Ectodermal cell (in vitro differentiated cells): ENCODE results near the gene EXOSC10.
"Not testable (repeated sequence)": the region's sequence is repeated elsewhere in the genome, so short reads cannot be mapped to it uniquely, and the experiment has no call there.

ENCODE experiments used
- H3K27ac ChIP-seq: 2 replicates; pipeline ENCODE4 v1.7.0; 2013; ENCODE audit warnings: mild to moderate bottlenecking, low read depth, low read length; ENCODE audit not compliant: insufficient read depth, poor library complexity, severe bottlenecking
- H3K27me3 ChIP-seq: 2 replicates; pipeline ENCODE4 v1.7.0; 2013; ENCODE audit warnings: mild to moderate bottlenecking, low read length; ENCODE audit not compliant: insufficient read depth, control insufficient read depth, poor library complexity, severe bottlenecking
- H3K36me3 ChIP-seq: one replicate; pipeline ENCODE4 v1.7.0; 2013; ENCODE audit warnings: low read length; ENCODE audit not compliant: control insufficient read depth, insufficient read depth
- H3K4me1 ChIP-seq: one replicate; pipeline ENCODE4 v1.7.0; 2013; ENCODE audit warnings: low read length; ENCODE audit not compliant: control insufficient read depth, insufficient read depth
- H3K4me3 ChIP-seq: 2 replicates; pipeline ENCODE4 v1.7.0; 2013; ENCODE audit warnings: low read depth, low read length, control low read depth; ENCODE audit not compliant: insufficient read depth
- H3K9me3 ChIP-seq: 2 replicates; pipeline ENCODE4 v1.7.0; 2013; ENCODE audit warnings: mild to moderate bottlenecking, low read length, moderate library complexity; ENCODE audit not compliant: control insufficient read depth
- WGBS, 2 experiments: methylation state at CpG; one replicate each; pipeline ENCODE4 v1.1.7; 2013; ENCODE audit warnings: missing lambda C conversion rate in 2 of 2; 5-methylcytosine and 5-hydroxymethylcytosine counted together

Gene EXOSC10

GRCh38 chr1:11114966-11115365 is 15.3 kb upstream of the EXOSC10 start:
- H3K36me3 ChIP-seq: peaks cover 32% of the 10 kb centered on the region
- H3K27me3 ChIP-seq: no peaks in the 10 kb centered on the region
- no peaks in the 10 kb centered on the region for H3K9me3 ChIP-seq
- H3K27ac ChIP-seq: no peak overlapping the region
- no peak overlapping the region for H3K4me3 ChIP-seq
- 97% methylated on average over 3 of the region's 3 CpGs for WGBS, 2 experiments
- H3K4me1 ChIP-seq: no peaks in the 10 kb centered on the region

GRCh38 chr1:11109047-11109760 is 9.5 kb upstream of the EXOSC10 start:
- Histone ChIP-seq H3K4me1 (no peaks in the 10 kb centered on the region), H3K4me3 (no peak overlapping the region), H3K27ac (no peak overlapping the region), H3K9me3 (no peaks in the 10 kb centered on the region), H3K36me3 (peaks cover 54% of the 10 kb centered on the region), H3K27me3 (no peaks in the 10 kb centered on the region)
- WGBS, 2 experiments: 97 to 98% methylated on average over 7 of the region's 7 CpGs

GRCh38 chr1:11107599-11107998 is 7.9 kb upstream of the EXOSC10 start:
- H3K4me1 ChIP-seq: no peaks in the 10 kb centered on the region
- no peaks in the 10 kb centered on the region for H3K9me3 ChIP-seq
- peaks cover 43% of the 10 kb centered on the region for H3K36me3 ChIP-seq
- no peak overlapping the region for H3K4me3 ChIP-seq
- no peaks in the 10 kb centered on the region for H3K27me3 ChIP-seq
- 93 to 95% methylated on average over 5 of the region's 5 CpGs for WGBS, 2 experiments
- no peak overlapping the region for H3K27ac ChIP-seq

- Histone ChIP-seq H3K27ac (no peak overlapping the region), H3K36me3 (peaks cover 29% of the 10 kb centered on the region)
- WGBS, 2 experiments: 90 to 95% methylated on average over 10 of the region's 10 CpGs
Measured at GRCh38 chr1:11105586-11105985, 5.9 kb upstream of the EXOSC10 start.

GRCh38 chr1:11101347-11101746 is 1.7 kb upstream of the EXOSC10 start:
- 93% methylated on average over 6 of the region's 6 CpGs for WGBS, 2 experiments
- Histone ChIP-seq H3K4me1 (no peaks in the 10 kb centered on the region), H3K36me3 (peaks cover 10% of the 10 kb centered on the region), H3K4me3 (no peak overlapping the region), H3K27me3 (no peaks in the 10 kb centered on the region), H3K9me3 (no peaks in the 10 kb centered on the region), H3K27ac (no peak overlapping the region)

More at GRCh38 chr1:11105586-11105985, 5.9 kb upstream of the EXOSC10 start:
- Histone ChIP-seq H3K27me3 (no peaks in the 10 kb centered on the region), H3K4me3 (no peak overlapping the region), H3K9me3 (no peaks in the 10 kb centered on the region), H3K4me1 (no peaks in the 10 kb centered on the region)

GRCh38 chr1:11100806-11101205 is 1.1 kb upstream of the EXOSC10 start:
- not testable (repeated sequence) for H3K4me3 ChIP-seq, H3K27ac ChIP-seq, H3K9me3 ChIP-seq, H3K4me1 ChIP-seq, H3K27me3 ChIP-seq
- H3K36me3 ChIP-seq: peaks cover 11% of the 10 kb centered on the region
- WGBS, 2 experiments: 93 to 95% methylated on average over 17 of the region's 17 CpGs

GRCh38 chr1:11100149-11100493 is 452 bp upstream of the EXOSC10 start:
- Histone ChIP-seq H3K27ac (no peak overlapping the region), H3K27me3 (no peaks in the 10 kb centered on the region)
- WGBS, 2 experiments: 83 to 85% methylated on average over 13 of the region's 13 CpGs

GRCh38 chr1:11098931-11099309 is 749 bp downstream of the EXOSC10 start:
- no peak overlapping the region for H3K27ac ChIP-seq
- 18 to 26% methylated on average over 4 to 5 of the region's 5 CpGs for WGBS, 2 experiments
- H3K36me3 ChIP-seq: peaks cover 29% of the 10 kb centered on the region
- no peaks in the 10 kb centered on the region for H3K4me1 ChIP-seq
- no peaks in the 10 kb centered on the region for H3K27me3 ChIP-seq
- H3K9me3 ChIP-seq: no peaks in the 10 kb centered on the region
- H3K4me3 ChIP-seq: peak overlapping the region; percentile 99

More at GRCh38 chr1:11100149-11100493, 452 bp upstream of the EXOSC10 start:
- Histone ChIP-seq H3K4me1 (no peaks in the 10 kb centered on the region), H3K36me3 (peaks cover 17% of the 10 kb centered on the region), H3K9me3 (no peaks in the 10 kb centered on the region), H3K4me3 (peak overlapping the region; percentile 99)

GRCh38 chr1:11083784-11084183 is 15.9 kb downstream of the EXOSC10 start:
- H3K4me3 ChIP-seq, H3K27me3 ChIP-seq, H3K27ac ChIP-seq, H3K9me3 ChIP-seq, H3K4me1 ChIP-seq: not testable (repeated sequence)
- H3K36me3 ChIP-seq: peaks cover 52% of the 10 kb centered on the region
- WGBS, 2 experiments: 94% methylated on average over 2 of the region's 3 CpGs; no CpG with 5 or more reads in 1 of the 2 experiments

GRCh38 chr1:11080931-11081330 is 18.7 kb downstream of the EXOSC10 start:
- H3K27me3 ChIP-seq: no peaks in the 10 kb centered on the region
- no peak overlapping the region for H3K27ac ChIP-seq
- no peaks in the 10 kb centered on the region for H3K4me1 ChIP-seq
- WGBS, 2 experiments: 95 to 98% methylated on average over 12 of the region's 12 CpGs
- no peak overlapping the region for H3K4me3 ChIP-seq
- H3K36me3 ChIP-seq: peaks cover 44% of the 10 kb centered on the region
- H3K9me3 ChIP-seq: no peaks in the 10 kb centered on the region
